Measurements from ENCODE around the gene CACNB2. TPM values are rescaled to one million over a fixed set of nuclear protein-coding genes. Genes with fewer than 3 reads are reported as not detected.
"Not testable (repeated sequence)": the region's sequence is repeated elsewhere in the genome, so short reads cannot be mapped to it uniquely, and the experiment has no call there.

Gene CACNB2
- total and polyA plus RNA-seq, 5 donors = 13.1 to 51.1 (median 41.0) TPM

GRCh38 chr10:18570386-18570785 is 430.2 kb downstream of the CACNB2 start:
- 97% methylated on average over 2 of the region's 2 CpGs for WGBS
- H3K4me1 ChIP-seq (ENCODE audit: control insufficient read depth, insufficient read depth, low read length); H3K27ac ChIP-seq (ENCODE audit: low read length); ATAC-seq; H3K27me3 ChIP-seq (ENCODE audit: control insufficient read depth, insufficient read depth); DNase-seq; H3K9me3 ChIP-seq (ENCODE audit: control insufficient read depth, low read length); H3K4me3 ChIP-seq (ENCODE audit: low read length); intact Hi-C loops (cut with DNase I): not testable (repeated sequence)

GRCh38 chr10:18571076-18571475 is 430.9 kb downstream of the CACNB2 start:
- Histone ChIP-seq H3K4me1 (ENCODE audit: control insufficient read depth, insufficient read depth, low read length) (no peaks in the 10 kb centered on the region), H3K27me3 (ENCODE audit: control insufficient read depth, insufficient read depth) (no peaks in the 10 kb centered on the region), H3K27ac (ENCODE audit: low read length) (no peak overlapping the region), H3K9me3 (ENCODE audit: control insufficient read depth, low read length) (no peaks in the 10 kb centered on the region), H3K4me3 (ENCODE audit: low read length) (no peak overlapping the region)
- DNase-seq = no peak
- intact Hi-C loops (cut with DNase I) = no loop called here
- ATAC-seq = no peak

DNA sequence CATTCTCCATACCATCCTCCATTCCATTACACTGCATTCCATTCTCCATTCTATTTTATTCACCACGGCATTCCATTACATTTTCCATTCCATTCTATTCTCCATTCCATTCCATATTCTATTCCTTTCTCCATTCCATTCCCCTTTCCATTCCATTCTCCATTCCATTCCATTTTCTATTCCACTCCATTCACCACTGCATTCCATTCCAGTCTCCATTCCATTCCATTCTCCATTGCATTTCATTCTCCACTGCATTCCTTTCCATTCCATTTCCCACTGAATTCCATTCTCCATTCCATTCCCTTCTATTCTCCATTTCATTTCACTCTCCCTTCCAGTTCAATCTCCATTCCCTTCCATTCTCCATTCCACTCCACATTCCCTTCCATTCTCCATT is 431.6 kb downstream of the CACNB2 start:
- no peak overlapping the region for H3K27ac ChIP-seq (ENCODE audit: low read length)
- WGBS = 97% methylated on average over 1 of the region's 1 CpG
- no peaks in the 10 kb centered on the region for H3K9me3 ChIP-seq (ENCODE audit: control insufficient read depth, low read length)
- H3K4me3 ChIP-seq (ENCODE audit: low read length) = no peak overlapping the region
- ATAC-seq (no peak), DNase-seq (no peak)
- intact Hi-C loops (cut with DNase I) = no loop called here
- H3K4me1 ChIP-seq (ENCODE audit: control insufficient read depth, insufficient read depth, low read length) = no peaks in the 10 kb centered on the region
- no peaks in the 10 kb centered on the region for H3K27me3 ChIP-seq (ENCODE audit: control insufficient read depth, insufficient read depth)

GRCh38 chr10:18572959-18573561 is 432.8 kb downstream of the CACNB2 start:
- Histone ChIP-seq H3K4me3 (ENCODE audit: low read length) (no peak overlapping the region), H3K4me1 (ENCODE audit: control insufficient read depth, insufficient read depth, low read length) (no peaks in the 10 kb centered on the region), H3K27ac (ENCODE audit: low read length) (no peak overlapping the region), H3K9me3 (ENCODE audit: control insufficient read depth, low read length) (no peaks in the 10 kb centered on the region), H3K27me3 (ENCODE audit: control insufficient read depth, insufficient read depth) (no peaks in the 10 kb centered on the region)
- DNase-seq (no peak), ATAC-seq (no peak)
- intact Hi-C loops (cut with DNase I) = no loop called here
- 92% methylated on average over 8 of the region's 8 CpGs for WGBS

DNA sequence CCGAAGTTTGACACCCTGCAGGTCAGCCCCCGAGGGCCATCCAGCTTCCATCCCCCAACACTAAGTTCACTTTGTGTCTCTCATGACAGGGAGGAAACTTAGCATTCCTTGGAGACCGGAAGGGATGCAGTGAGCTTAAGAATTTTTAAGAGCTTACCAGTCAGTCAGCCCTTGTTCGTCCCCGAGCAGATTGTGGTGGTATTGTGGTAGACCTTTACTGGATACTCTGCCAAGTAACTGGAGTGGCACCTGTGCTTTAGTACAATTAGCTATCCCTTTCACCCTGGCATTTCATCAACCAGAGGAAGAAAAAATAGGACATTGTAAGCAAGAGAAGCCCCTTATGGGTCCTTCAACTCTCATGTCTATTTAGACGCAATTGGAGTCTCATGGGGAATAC is 436.4 kb downstream of the CACNB2 start:
- Histone ChIP-seq H3K27ac (ENCODE audit: low read length) (no peak overlapping the region), H3K4me1 (ENCODE audit: control insufficient read depth, insufficient read depth, low read length) (no peaks in the 10 kb centered on the region), H3K9me3 (ENCODE audit: control insufficient read depth, low read length) (no peaks in the 10 kb centered on the region), H3K27me3 (ENCODE audit: control insufficient read depth, insufficient read depth) (no peaks in the 10 kb centered on the region), H3K4me3 (ENCODE audit: low read length) (no peak overlapping the region)
- DNase-seq (no peak), ATAC-seq (no peak)
- 96% methylated on average over 6 of the region's 6 CpGs for WGBS
- intact Hi-C loops (cut with DNase I) = no loop called here

DNA sequence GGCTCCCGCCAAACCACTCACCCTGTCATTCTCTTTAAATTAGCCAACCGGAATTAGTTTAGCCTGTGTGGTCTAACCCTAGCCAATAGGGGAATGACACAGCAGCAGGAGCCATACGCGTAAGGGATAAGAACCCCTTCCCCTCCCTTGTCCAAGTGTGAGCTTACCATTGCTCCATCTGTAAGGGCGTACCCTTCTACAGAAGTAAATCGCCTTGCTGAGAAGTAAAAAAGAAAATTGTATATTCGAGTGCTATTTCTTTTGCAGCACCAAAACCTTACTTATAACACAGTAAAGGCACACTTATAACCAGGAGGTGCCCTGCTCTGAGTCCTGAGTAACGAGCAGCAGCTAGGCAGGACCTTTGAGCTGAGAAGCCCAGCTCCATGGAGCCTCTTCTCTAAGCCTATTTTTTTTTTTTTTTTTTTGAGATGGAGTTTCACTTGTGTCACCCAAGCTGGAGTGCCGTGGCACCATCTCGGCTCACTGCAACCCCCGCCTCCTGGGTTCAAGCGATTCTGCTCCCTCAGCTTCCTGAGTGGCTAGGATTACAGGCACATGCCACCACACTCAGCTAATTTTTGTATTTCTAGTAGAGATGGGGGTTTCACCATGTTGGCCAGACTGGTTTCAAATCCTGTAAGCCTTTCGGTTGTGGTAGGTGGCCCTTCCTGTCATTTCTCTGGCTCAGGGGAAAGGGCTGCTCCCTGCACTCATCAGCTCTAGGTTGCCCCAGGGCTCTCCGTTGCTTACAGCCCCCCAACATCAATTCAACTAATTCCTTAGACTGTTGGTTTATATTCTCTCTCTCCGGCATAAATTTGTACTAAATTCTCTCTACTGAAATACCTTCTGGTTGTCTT is 437.8 kb downstream of the CACNB2 start:
- peaks cover 1% of the 10 kb centered on the region for H3K4me1 ChIP-seq (ENCODE audit: control insufficient read depth, insufficient read depth, low read length)
- H3K9me3 ChIP-seq (ENCODE audit: control insufficient read depth, low read length) = no peaks in the 10 kb centered on the region
- H3K27me3 ChIP-seq (ENCODE audit: control insufficient read depth, insufficient read depth) = no peaks in the 10 kb centered on the region
- WGBS = 95% methylated on average over 15 of the region's 15 CpGs
- DNase-seq (no peak), ATAC-seq (no peak)
- no peak overlapping the region for H3K4me3 ChIP-seq (ENCODE audit: low read length)
- H3K27ac ChIP-seq (ENCODE audit: low read length) = no peak overlapping the region
- intact Hi-C loops (cut with DNase I) = no loop called here

GRCh38 chr10:18582803-18583202 is 442.6 kb downstream of the CACNB2 start:
- intact Hi-C loops (cut with DNase I) = no loop called here

DNA sequence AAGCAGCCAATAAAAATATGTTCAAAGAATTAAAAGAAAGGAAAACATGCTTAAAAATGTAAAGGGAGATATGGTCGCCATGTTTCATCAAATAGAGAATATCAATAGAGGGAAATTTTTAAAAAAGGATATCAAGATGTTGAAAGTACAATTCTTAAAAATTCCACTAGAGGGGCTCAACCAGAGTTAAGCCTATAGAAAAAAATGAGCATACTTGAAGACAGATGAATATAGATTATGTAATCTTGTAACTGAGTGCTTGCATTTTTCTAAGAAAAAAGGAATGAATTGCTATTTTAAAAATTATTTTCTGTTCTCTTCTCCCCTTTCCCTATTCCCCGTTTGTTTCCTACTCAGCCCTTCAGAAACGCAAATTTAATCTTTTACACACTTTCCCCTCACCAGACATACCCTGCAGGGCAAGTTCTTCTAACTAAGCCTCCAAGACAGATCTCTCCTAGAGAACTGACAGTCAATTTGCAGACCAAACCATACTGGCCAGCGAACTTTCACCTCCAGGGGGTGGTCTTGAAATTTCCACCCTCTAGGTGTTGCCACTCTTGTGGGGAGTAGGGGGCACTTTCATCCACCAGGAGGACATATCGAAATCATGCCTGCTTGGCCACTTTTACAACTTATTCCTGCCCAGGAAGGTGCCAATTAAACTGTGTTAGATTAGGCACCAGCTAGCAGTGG is 443.5 kb downstream of the CACNB2 start:
- WGBS = 77% methylated on average over 5 of the region's 5 CpGs
- DNase-seq = no peak
- Histone ChIP-seq H3K4me1 (ENCODE audit: control insufficient read depth, insufficient read depth, low read length) (peaks cover 3% of the 10 kb centered on the region), H3K9me3 (ENCODE audit: control insufficient read depth, low read length) (no peaks in the 10 kb centered on the region), H3K4me3 (ENCODE audit: low read length) (no peak overlapping the region), H3K27ac (ENCODE audit: low read length) (no peak overlapping the region), H3K27me3 (ENCODE audit: control insufficient read depth, insufficient read depth) (no peaks in the 10 kb centered on the region)
- ATAC-seq = no peak
- intact Hi-C loops (cut with DNase I) = no loop called here

More at GRCh38 chr10:18582803-18583202, 442.6 kb downstream of the CACNB2 start:
- Histone ChIP-seq H3K4me1 (ENCODE audit: control insufficient read depth, insufficient read depth, low read length) (peaks cover 3% of the 10 kb centered on the region), H3K27ac (ENCODE audit: low read length) (no peak overlapping the region), H3K27me3 (ENCODE audit: control insufficient read depth, insufficient read depth) (no peaks in the 10 kb centered on the region), H3K9me3 (ENCODE audit: control insufficient read depth, low read length) (no peaks in the 10 kb centered on the region), H3K4me3 (ENCODE audit: low read length) (no peak overlapping the region)
- DNase-seq (no peak), ATAC-seq (peak; percentile 31 to 61)
- 43% methylated on average over 3 of the region's 3 CpGs for WGBS

DNA sequence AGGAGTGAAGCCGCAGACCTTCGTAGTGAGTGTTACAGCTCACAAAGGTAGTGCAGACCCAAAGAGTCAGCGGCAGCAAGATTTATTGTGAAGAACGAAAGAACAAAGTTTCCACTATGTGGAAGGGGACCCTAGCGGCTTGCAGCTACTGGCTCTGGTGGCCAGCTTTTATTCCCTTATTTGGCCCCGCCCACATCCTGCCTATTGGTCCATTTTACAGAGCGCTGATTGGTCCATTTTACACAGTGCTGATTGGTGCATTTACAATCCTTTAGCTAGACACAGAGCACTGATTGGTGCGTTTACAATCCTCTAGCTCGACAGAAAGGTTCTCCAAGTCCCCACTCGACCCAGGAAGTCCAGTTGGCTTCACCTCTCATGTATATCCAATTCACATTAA is 446.4 kb downstream of the CACNB2 start:
- intact Hi-C loops (cut with DNase I); H3K27ac ChIP-seq (ENCODE audit: low read length); H3K9me3 ChIP-seq (ENCODE audit: control insufficient read depth, low read length); H3K4me1 ChIP-seq (ENCODE audit: control insufficient read depth, insufficient read depth, low read length); H3K4me3 ChIP-seq (ENCODE audit: low read length); H3K27me3 ChIP-seq (ENCODE audit: control insufficient read depth, insufficient read depth); DNase-seq; ATAC-seq: not testable (repeated sequence)
- 98% methylated on average over 10 of the region's 10 CpGs for WGBS

- 100% methylated on average over 1 of the region's 1 CpG for WGBS
- H3K4me3 ChIP-seq (ENCODE audit: low read length); DNase-seq; ATAC-seq; H3K27me3 ChIP-seq (ENCODE audit: control insufficient read depth, insufficient read depth); H3K4me1 ChIP-seq (ENCODE audit: control insufficient read depth, insufficient read depth, low read length); H3K9me3 ChIP-seq (ENCODE audit: control insufficient read depth, low read length); intact Hi-C loops (cut with DNase I); H3K27ac ChIP-seq (ENCODE audit: low read length): not testable (repeated sequence)
These were observed 450.9 kb downstream of the CACNB2 start for GRCh38 chr10:18591141-18591540.
